GM21360 (cell line): ENCODE results near the gene AK9.
"Not testable (repeated sequence)": the region's sequence is repeated elsewhere in the genome, so short reads cannot be mapped to it uniquely, and the experiment has no call there.

Source experiments
- ATAC-seq: cut with Tn5 transposase; IDR thresholded peaks from one replicate; pipeline ENCODE4 v1.9.1; 2021; ENCODE audit warnings: mild to moderate bottlenecking, moderate library complexity; ENCODE audit not compliant: unreplicated experiment

AK9 gene

GRCh38 chr6:109690737-109691621 lies at the start of gene AK9, which contains the start of gene FIG4:
AK9 (minus strand) TSS chr6:109691202; CDS start chr6:109675745, 15,457 bp downstream.
FIG4 (plus strand) TSS chr6:109691296; CDS start chr6:109691436, 140 bp downstream.
- ATAC-seq = peak; percentile 93

DNA sequence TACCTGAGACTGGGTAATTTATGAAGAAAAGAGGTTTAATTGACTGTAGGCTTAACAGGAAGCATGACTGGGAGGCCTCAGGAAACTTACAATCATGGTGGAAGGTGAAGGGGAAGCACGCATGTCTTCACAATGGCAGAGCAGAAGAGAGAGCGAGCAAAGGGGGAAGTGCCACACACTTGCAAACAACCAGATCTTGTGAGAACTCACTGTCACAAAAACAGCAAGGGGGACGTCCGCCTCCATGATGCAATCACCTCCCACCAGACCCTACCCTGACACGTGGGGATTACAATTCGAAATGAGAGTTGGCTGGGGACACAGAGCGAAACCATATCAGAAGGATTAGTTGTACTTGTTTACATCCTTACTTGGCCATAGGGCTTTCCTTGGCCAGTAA lies 49.8 kb upstream of the AK9 start:
- no peak for ATAC-seq

GRCh38 chr6:109739686-109740085 lies 48.7 kb upstream of the AK9 start:
- no peak for ATAC-seq

GRCh38 chr6:109738667-109739066 lies 47.7 kb upstream of the AK9 start:
- ATAC-seq = no peak

- ATAC-seq = no peak
Measured at GRCh38 chr6:109738255-109738654, 47.3 kb upstream of the AK9 start.

DNA sequence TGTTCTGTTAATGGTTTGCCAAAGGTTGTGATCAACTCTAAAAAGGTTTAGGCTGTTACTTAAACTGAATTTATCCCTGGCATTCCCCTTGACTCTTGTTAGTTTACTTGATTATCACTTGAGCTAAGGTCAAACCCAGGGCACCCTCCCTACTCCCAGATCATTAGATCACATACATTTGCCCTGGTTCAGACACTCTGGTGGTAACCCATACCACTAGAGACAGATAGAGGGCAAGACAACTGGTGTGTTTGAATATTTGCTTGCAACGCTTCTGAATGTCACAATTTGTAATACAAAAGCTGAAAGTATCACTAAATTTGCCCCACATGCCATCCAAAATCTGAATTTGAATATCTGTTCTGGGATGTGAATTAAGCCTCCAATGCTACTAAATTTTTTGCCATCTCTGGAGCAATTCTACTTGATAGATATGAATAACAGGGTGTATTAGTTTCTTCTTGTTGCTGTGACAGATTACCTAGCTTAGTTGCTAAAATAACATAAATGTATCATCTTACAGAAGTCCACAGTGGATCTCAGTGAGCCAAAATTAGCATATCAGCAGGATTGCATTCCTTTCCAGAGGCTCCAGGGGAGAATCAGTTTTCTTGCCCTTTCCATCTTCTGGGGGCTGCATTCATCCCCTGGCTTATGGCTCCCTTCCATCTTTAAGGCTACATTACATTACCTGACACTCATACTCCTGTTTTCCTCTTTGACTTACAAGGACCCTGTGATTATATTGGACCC lies 45.4 kb upstream of the AK9 start:
- no peak for ATAC-seq

- ATAC-seq = not testable (repeated sequence)
Measured at GRCh38 chr6:109725250-109725649, 34.2 kb upstream of the AK9 start.

GRCh38 chr6:109722564-109723254 lies 31.7 kb upstream of the AK9 start:
- no peak for ATAC-seq

GRCh38 chr6:109722011-109722410 lies 31.0 kb upstream of the AK9 start:
- ATAC-seq = no peak

GRCh38 chr6:109720311-109720710 lies 29.3 kb upstream of the AK9 start:
- ATAC-seq = no peak

DNA sequence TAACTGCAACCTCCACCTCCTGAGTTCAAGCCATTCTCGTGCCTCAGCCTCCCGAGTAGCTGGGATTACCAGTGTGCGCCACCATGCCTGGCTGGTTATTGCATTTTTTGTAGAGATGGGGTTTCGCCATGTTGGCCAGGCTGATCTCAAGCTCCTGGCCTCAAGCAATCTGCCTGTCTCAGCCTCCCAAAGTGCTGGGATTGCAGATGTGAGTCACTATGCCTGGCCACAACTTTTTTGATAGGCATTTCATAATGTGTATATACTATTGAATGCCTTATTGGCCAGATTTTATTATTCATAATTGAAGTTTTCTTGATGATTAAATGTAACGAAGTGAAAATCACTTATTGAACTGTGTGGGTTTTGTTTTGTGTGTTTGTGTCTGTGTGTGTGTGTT lies 28.0 kb upstream of the AK9 start:
- ATAC-seq = no peak

- no peak for ATAC-seq
Measured at GRCh38 chr6:109717971-109718370, 27.0 kb upstream of the AK9 start.

GRCh38 chr6:109715616-109716015 lies 24.6 kb upstream of the AK9 start:
- no peak for ATAC-seq

DNA sequence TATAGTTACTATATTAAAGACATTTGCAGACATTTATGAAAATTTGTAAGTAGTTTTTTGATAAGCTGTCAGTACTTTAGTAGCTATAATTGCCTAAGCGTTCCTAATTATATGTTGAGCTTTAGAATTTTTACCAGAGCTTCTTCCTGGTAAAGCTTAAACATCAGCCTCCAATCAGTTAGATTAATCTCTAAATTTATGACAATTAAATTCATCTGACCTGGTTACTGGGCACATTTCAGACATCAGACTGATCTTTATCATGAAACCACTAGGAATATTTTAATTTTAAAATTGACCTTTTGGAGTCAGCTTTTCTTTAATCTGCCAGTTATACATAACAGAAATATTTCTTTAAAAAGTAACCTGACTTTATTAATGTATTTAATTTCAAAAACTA lies 23.6 kb upstream of the AK9 start:
- ATAC-seq = no peak

GRCh38 chr6:109714166-109714565 lies 23.2 kb upstream of the AK9 start:
- ATAC-seq = no peak

GRCh38 chr6:109713097-109713496 lies 22.1 kb upstream of the AK9 start:
- no peak for ATAC-seq

DNA sequence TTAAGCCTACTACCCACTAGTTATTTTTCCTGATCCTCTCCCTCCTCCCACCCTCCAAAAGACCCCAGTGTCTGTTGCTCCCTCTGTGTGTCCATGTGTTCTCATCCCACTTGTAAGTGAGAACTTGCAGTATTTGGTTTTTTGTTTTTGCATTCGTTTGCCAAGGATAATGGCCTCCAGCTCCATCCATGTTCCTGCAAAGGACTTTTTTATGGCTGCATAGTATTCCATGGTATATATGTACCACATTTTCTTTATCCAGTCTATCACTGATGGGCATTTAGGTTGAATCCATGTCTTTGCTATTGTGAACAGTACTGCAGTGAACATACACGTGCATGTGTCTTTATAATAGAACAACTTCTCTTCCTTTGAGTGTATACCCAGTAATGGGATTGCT lies 17.1 kb upstream of the AK9 start:
- ATAC-seq = not testable (repeated sequence)

GRCh38 chr6:109706513-109706912 lies 15.5 kb upstream of the AK9 start:
- ATAC-seq = no peak

DNA sequence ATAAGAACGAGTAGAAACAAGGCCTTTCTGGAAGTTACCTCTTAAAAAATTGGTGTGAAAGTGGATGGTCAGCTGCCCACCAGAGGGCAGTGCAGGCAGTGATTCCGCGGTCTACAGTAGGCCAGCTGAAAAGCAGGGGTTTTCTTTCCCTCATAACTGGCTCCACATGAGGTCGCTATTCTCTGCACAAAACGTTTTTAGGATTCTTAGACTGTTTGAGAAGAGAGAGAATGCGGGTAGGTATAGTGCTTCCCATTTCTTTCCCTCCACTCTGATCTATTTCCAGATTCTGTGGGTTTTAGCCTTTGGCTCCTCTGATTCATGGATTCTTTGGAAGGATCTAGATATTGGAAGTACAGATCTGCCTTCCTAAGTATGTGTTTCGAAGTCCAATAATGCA lies 14.3 kb upstream of the AK9 start:
- ATAC-seq = peak; percentile 94

- no peak for ATAC-seq
Measured at GRCh38 chr6:109702791-109703190, 11.8 kb upstream of the AK9 start.

- ATAC-seq = no peak
Measured at GRCh38 chr6:109701774-109702173, 10.8 kb upstream of the AK9 start.
